GM03348 (cell line): Measurements from ENCODE around the gene ARPC5L.
A peak's percentile ranks its signal among the peaks of the same experiment; 100 is the strongest.

Experiments
- DNase-seq: peaks from one replicate; pipeline ENCODE4 v3.0.0; 2012; ENCODE audit warnings: low spot score

The ARPC5L gene

DNA sequence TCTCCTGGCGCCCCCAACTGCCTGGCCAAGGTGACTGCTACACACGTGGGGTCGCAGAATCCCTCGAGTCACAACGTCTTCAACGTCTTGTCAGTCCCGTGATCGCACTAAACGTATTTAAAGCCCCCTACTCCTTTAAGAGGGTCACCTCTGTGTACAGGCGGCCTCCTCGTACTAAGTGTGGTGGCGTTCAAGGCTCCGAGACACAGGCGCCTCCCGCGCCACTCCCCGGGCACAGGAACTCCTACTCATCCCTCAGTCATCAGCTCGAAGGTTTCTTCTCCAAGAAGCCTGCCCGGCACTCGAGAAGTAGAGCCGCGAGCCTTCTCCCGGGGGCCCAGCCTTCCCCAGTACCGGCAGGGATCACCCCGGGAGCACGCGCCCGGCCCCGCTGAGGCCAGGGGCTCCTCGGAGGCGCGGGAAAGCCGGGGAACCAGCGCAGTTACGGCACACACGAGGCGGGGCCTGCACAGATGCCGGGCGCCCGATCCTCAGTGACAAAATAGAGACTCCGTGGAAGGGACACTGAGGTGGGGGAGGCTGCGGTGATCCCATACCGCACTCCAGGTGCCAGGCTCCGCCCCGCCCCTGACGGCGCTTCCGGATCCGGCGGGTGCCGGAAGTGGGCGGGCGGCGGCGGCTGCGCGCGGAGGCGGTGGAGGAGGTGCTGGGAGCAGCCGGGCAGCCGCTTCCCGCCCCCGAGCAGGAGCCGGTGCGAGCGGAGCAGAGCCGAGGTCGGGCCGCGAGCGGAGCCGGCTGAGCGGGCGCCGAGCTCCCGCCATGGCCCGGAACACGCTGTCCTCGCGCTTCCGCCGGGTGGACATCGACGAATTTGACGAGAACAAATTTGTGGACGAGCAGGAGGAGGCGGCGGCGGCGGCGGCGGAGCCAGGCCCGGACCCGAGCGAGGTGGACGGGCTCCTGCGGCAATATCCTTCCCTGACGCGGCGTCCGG lies 6.9 kb downstream of the ARPC5L start:
- peak; percentile 98 for DNase-seq

DNA sequence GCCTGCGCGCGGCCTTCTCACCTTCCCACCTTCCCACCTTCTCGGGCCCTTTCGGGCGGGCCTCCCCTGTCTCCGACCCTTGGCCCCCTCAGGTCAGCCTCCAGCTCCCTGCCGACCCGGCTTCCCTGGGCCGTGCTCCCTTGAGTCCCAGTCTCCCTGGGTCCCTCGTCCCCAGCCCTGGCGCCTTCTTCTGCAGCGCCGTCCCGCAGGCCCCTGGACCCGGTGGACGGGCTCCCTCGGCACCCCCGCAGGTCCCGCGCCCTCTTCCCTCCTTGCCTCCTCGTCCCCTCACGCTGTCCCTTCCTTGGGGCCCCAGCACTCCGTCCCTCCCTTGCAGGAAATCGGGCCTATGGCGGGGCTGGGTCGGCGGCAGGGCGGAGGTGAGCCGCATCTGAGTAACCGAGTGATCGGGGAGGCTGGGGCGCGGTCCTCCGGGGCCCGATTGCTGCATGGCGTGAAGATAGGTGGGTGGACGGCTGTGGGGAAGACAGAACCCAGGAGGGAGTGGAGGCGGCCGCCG lies 7.6 kb downstream of the ARPC5L start:
- peak; percentile 61 for DNase-seq

DNA sequence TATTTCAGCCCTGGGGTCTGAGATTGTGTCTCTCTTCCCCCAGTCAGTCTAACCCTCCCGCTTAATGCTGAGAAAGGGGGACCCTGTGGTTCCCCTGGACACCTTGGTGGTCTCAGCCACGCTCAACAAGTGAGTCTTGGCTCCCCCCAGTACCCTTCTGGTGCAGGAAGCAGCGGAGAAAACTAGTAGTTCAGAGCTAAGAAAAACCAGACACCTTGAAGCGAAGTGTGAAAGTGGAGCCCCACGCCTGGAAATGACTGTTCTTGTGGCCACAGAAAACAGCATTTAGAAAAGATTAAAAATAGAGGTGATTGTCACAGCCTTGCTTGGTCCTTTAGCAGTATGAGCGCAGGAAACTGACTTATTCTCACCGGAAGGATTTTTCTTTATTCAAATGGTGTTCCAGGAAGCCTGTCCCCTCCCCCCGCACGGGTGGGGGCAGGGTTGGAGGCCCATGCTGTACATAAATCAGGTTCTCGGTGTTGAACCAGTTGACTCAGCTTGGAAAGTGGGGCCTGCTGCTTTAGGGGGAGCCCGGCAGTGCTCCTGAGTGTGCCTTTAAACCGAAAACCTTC lies 8.1 kb downstream of the ARPC5L start:
- DNase-seq: peak; percentile 58

DNA sequence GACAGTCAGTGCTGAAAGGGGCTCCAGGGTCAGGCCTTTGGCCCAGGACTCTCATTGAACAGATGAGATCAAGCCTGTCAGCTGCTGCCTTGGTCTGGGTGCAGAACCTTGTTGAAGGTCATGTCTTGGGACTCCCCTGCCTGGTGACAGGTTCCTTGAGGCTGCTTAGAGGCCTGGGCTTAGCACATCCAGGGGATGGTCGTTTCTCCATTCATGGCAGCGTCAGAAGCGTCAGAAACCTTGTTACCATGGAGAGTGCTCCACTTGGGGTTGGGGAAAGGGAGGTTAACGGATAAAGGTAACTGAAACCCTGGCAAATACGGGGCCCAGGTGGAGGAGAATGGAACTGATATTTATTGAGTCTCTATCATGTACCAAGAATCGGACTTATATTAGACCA lies 8.8 kb downstream of the ARPC5L start:
- no peak for DNase-seq

DNA sequence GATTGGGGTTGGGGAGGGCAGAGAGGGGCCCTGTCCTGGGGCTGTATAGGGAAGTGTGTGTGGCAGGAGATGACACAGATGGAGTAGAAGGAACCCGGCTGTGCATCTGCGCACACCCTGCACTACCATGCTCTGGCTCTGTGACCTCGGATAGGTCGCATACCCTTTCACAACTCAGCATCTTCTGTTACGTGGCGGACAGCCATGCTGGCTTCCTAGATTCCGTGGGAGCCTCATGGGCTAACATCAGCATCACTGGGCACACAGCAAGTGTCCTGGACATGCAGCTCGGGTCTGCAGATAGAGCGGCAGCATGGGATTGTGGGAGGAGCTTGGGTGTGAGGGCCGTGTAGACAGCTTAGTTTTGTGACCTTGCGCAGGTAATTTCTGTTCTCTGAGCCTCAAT lies 9.2 kb downstream of the ARPC5L start:
- no peak for DNase-seq

DNA sequence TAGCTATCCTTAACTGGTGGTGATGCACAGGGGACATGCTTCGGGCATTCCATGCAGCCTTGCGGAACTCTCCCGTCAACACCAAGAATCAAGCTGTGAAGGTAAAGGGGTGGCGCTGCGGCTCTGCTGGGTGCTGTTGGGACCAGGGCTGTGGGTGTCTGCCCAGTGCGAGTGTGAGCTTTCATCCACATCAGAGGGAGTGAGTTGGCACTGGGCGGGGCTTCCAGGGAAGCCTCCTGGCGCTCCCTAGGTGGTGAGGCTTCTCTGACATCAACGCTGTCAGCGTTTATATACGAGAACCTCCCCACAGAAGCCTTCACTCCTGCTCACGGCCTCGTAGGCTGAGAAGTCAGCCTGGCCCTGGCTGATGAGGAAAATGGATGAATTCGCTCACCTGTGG lies 11.7 kb downstream of the ARPC5L start:
- no peak for DNase-seq

DNA sequence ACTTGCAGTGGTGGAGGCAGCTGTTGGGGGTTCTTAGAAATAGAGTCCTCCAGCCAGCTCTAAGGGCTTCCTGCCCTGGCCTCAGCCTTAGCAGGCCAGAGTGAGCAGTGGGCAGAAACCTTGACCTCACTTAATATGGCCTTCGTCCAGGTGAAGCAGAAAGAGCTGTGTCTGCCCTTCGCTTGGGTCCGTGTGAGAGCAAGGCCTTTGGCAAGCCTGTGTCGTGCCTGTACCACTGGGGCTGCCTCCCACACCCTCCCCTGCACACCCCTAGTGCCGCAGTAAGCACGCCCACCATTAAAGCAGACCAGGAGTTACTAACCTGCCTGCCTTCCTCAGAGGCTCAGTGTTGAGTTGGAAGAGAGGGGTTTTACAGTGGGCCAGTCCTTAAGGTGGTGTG lies 13.6 kb downstream of the ARPC5L start:
- DNase-seq: no peak

DNA sequence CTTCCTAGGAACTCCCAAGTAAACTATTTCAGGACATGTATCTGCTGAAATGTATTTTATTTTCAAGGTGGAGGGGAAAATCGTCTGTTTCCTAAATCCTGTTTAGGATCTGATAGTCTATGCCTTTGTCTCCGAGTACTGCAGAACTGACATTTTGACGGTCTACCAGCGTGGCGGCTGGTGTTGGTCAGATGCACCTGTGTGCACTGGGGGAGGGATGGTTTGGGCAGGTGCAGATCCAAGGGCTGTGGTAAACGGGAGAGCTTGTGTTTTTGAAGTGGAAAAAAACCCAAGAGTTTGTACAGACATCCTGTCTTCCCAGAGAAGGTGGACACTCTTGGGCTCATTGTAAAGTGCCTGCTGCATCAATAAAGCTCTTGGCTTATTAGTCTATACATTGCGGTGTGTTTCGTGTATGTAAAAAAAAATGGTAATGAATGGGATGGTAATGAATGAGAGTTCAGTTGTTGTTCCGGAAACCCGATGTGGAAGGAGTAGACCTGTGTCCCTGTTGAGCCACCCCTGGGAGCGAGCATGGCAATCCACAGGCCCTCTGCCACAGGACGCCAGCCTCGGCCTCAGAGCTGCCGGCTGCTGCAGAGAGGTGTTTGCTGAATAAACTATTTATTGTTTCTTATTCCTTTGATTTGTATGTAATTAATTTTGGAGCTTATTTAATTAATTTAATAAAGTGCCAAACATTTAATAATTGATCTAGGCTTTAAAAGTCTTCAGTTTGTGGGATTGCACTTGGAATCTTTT lies 15.3 kb downstream of the ARPC5L start:
- DNase-seq: no peak

DNA sequence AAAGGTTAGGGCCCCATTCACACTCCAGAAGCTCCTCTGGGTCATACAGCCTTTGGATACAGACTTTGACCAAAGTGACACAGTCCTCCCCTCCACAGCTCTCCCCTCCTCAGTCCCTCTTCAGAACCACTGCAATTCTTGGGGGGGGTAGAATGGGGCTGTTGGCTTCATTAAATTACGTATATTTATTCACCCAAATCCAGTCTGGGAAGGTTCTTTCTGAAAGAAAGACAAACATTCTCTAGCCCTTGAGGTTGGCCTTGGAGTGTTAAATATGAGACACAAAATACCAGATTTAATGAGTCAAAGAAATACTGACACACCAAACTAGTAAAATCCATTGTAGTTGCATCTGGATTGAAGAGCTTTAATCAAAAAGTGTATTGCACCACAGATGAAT lies 16.1 kb downstream of the ARPC5L start:
- no peak for DNase-seq

DNA sequence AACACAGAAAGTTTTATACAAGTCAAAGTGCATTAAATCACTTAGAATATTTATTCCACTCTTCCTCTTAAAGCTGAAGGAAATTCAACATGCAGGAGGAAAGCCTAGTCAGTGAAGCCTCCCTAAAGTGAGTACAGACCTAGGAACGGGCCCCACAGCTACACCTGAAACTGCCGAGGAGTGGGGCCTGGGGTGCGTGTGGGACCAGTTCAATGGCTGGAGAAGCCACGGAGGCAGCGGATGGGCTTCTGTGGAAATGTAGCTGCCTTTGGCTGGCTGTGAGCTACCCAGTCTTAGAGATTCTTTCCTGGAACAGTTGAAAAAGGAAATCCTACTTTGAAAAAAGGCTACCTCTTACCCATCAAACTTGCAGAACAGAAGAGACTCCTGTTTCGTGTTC lies 16.6 kb downstream of the ARPC5L start:
- no peak for DNase-seq

DNA sequence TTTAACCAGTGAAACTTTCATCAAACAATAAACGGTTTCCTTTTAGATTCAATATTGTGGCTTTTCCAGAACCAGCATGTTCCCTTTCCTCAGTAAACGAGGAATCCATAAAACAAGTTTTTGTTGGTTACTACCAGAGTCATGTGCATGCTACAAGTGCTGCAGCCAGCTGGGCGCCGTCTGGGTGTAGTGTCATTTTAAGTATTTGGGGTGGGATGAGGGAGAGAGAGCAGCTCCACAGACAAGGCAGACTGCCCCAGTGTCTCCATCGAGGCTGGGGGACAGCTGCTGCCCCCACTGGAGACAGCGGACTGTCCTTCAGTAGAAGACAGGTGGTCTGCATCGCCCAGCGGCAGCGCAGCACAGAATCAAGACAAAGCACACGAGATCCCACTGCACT lies 17.3 kb downstream of the ARPC5L start:
- DNase-seq: no peak

DNA sequence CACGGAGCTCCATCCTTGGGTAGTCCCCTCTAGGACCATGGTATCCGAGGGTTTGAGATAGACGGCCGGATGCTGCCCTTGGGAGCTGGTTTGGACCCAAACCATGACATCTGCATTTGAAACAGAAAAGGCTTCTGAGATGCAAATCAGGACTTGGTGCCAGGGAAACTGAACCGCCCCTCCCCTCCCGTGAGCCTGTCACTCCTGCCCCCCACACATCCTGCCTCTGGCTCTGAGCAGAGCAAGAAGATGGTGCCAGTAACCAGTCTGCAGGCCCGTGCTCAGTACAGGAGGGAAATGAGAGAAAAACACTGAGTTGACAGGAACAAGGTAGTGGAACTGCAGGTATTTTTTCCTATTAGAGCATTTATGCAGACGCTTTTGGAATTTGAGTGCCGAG lies 18.6 kb downstream of the ARPC5L start:
- no peak for DNase-seq

DNA sequence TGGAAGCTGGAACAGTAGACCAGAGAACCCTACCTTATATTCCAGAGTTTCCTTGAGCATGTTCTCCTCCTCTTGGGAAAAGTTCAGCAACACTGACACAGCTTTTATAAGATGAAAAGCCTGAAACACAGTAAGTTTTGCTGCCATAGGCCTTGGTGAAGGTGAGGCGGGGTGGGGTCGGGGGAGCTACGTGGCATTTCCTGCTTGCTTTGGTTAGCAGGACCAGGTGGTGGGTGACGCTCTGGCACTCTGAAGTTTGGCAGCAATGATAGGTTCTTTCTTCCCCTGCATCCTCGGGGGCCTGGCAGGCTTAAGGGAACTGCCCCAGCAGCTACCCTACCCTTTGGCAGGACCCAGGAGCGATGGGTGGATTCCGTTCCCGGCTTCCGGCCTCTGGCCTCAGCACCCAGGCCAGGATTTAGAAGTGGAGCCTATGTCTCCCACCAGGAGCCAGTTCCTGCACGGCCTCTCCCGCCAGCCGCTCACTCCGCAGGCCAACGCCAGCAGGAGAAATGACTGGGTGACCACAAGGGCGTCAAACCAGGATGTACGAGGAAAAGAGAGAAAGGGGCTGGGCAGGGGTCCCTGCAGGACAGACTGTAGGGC lies 19.3 kb downstream of the ARPC5L start:
- DNase-seq: no peak

DNA sequence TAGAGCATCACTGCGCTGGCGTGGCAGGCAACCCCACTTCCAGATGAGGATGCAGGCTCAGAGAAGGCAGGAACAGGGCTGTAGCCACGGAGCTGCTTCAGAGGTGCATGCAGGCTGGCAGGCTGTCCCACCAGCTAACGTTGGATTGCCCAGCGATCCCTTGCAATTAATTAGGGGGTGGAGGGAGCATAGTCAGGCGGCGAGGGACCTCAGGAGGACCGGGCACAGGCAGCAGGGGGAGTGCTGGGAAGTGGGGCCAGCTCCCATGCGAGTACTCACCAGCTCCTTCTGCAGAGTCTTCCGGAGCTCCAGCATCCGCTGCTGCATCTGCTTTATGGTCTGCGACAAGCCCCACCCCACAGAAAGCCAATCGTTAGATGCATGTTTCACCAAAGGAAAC lies 20.3 kb downstream of the ARPC5L start:
- no peak for DNase-seq

DNA sequence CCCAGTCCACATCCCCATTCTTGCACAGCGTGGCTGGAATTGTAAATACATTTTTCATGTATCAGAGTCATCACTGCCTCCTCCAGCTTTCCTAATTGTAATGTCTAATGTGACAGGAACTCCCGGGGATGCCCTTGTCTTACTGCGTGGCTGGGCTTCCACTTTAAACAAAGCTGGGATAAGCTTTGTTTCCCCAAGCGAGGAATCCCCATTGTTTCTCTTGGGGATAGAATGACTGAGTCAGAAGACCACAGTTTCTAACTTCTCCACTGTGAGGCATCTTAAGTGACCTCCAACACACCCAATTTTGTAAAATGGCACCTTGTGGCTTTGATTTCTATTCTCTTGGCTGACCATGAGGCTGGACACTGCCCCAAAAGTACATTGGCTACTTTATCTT lies 22.4 kb downstream of the ARPC5L start:
- no peak for DNase-seq

DNA sequence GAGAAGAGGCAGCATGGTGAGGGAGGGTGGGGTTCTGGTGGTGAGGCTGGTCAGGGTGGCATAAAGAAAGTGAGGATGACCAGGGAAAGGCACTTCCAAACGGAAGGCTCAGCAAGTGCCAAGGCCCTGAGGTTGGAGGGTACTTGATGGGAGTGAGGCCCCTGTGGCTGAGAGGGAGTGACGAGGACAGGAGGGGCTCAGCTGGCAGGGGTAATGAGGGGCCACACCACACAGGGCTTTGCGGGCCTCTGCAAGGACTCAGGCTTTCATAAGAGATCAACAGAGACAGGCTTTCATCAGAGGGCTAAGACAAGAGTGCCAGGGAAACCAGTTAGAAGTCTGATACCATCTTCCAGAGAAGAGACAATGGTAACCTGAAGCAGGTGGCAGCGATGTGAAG lies 23.6 kb downstream of the ARPC5L start:
- no peak for DNase-seq

DNA sequence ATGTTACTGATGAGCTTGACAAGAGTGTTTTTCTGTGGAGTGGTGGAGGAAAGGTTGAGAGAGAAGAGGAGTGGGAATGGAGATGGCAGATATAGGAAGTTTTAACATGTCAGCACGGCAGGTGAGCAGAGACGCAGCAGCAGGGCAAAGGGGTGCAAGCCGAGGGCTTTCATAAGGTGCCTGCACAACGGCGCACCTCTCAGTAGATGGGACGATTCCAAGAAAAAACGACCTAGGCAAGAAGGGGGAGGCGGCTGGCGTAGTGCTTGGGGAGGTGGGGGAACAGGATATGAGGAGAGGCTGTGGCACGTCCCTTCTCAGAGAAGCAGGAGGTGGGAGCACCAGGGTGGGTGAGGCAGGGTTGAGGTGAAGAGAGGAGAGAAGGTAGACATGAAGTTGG lies 24.5 kb downstream of the ARPC5L start:
- DNase-seq: no peak

DNA sequence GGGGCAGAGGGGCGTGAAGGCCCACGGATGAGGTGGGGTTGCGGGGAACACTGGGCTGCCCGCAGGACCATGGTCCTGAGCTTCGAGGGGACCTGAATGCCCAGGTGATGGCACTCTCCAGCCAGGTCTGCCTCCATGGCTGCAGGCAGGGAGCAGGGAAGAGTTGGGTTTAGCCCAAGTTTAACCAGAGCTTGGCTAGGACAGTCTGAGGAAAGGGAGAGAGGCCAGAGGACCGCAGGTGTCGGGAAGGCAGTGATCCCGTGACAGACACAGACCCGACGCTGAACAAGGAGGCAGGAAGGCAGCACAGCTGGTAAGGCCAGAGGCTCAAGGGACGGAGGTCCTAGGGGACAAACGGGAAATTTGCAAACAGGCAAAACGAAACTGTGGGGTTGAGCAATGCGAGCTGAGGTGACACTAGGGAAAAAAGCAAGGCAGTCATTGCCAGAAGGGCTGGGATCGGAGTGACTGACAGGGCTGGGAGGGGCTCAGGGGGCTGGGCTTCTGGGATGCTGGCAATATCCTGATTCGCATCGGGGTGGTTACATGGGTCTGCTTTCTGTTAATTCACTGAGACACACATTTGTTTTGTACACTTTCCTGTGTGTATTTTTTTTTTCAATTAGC lies 25.0 kb downstream of the ARPC5L start:
- no peak for DNase-seq

DNA sequence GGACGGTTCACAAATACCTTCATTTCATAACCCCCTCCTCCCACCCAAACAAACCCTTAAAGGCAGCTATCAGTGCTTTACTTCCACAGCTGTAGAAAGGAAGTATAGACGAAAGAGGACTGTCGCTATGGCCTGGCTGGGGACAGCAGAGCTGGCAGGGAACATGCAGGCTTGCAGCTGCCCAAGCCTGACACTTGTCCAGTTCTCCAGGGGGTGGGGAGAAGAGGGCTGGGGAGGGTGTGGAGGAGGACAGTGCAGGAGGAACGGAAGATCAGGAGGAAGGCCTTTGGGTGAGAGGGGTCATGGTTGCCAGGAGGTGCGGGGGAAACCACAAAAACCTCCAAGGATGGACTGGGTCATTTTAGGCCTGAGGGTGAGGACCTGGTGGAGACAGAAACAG lies 25.9 kb downstream of the ARPC5L start:
- DNase-seq: no peak

DNA sequence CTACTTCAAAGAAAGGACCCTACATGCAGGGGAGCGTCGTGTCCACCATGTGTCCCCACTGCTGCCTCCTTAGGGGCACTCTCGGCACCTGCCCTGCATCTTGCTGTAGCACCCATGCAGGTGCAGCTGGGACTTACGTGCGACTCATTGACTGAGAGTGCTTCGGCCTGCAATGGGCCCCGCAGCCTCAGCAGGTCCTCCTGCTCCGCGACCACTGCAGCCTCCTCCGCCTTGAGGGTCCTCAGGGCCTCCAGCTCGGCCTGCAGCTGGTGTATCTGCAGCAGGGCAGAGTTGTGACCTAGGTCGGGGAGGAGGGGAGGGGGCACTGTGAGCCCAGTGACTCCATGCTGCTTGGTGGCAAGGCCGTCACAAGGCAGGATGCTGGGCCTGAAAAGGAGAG lies 27.1 kb downstream of the ARPC5L start:
- no peak for DNase-seq

DNA sequence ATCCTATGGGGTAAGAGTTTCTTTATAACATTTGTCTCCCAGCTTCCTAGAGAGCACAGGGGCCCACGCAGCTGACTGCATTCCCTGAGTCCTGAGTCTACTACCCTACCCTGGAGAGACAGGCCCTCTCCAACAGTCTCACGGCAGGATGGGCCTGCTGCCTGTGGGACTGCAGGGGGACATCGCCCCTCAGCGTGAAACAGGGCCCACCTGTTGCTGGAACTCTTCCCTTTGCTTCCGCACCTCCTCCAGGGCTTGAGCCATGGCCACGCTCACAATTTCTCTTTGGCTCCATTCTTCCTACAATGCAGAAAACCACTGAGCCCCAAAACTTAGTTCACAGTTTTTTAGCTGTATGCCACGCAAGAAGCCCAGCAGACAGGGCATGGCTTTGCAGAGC lies 28.2 kb downstream of the ARPC5L start:
- DNase-seq: no peak
